ENCODE results near the gene NXT2. TPM values are rescaled to one million over a fixed set of nuclear protein-coding genes. Genes with fewer than 3 reads are reported as not detected.

Gene NXT2
- polyA plus RNA-seq, 3 donors, result 4.2 to 22.5 (median 18.5) TPM

GRCh38 chrX:109533005-109533404 lies 3.6 kb upstream of the NXT2 start:
- H3K4me2 ChIP-seq (replicated peaks; ENCODE audit: extremely low read depth, low read length, poor library complexity, severe bottlenecking), result peak overlapping the region; percentile 15
- H3K4me1 ChIP-seq (ENCODE audit: control insufficient read depth in 1 of 2, insufficient read depth in 2 of 2, low read length in 2 of 2), result peaks cover 14 to 22% of the 10 kb centered on the region in 2 donors
- H3K27ac ChIP-seq (ENCODE audit: low read depth in 1 of 2, low read length in 2 of 2), result peak overlapping the region in 1 of 2 donors; percentile 56
- H3K9me3 Mint-ChIP-seq, result peaks cover 0 to 3% (median 0%) of the 10 kb centered on the region in 7 donors
- H3K4me3 ChIP-seq (replicated peaks in 1 of 3; ENCODE audit: low read depth in 2 of 3, low read length in 3 of 3), result no peak overlapping the region
- H3K36me3 Mint-ChIP-seq, result no peaks in the 10 kb centered on the region
- H3K4me3 Mint-ChIP-seq, result no peak overlapping the region
- H3K9me3 ChIP-seq (replicated peaks in 1 of 2; ENCODE audit: control insufficient read depth in 1 of 2, insufficient read depth in 1 of 2, low read length in 2 of 2), result no peaks in the 10 kb centered on the region
- peak overlapping the region in 5 of 7 donors; percentile 11 to 70 (median 55) for H3K27ac Mint-ChIP-seq
- peaks cover 18% of the 10 kb centered on the region for H3K4me1 Mint-ChIP-seq
- no peaks in the 10 kb centered on the region for H3K36me3 ChIP-seq (replicated peaks in 1 of 2; ENCODE audit: control insufficient read depth in 1 of 2, insufficient read depth in 2 of 2, low read length in 2 of 2)
- no peak overlapping the region for H3K9ac ChIP-seq (ENCODE audit: insufficient read depth, low read length, poor library complexity, severe bottlenecking)
- intact Hi-C loops (cut with micrococcal nuclease), result no loop called here
- H3K79me2 ChIP-seq (ENCODE audit: insufficient read depth, low read length), result no peaks in the 10 kb centered on the region
- DNase-seq, result peak; percentile 16 to 47 (median 29)
- H2AFZ ChIP-seq (ENCODE audit: insufficient read depth, low read depth, low read length, poor library complexity, severe bottlenecking), result no peak overlapping the region
- no peaks in the 10 kb centered on the region for H4K20me1 ChIP-seq (ENCODE audit: insufficient read depth, low read length)
- TF ChIP-seq, protein P1, sequence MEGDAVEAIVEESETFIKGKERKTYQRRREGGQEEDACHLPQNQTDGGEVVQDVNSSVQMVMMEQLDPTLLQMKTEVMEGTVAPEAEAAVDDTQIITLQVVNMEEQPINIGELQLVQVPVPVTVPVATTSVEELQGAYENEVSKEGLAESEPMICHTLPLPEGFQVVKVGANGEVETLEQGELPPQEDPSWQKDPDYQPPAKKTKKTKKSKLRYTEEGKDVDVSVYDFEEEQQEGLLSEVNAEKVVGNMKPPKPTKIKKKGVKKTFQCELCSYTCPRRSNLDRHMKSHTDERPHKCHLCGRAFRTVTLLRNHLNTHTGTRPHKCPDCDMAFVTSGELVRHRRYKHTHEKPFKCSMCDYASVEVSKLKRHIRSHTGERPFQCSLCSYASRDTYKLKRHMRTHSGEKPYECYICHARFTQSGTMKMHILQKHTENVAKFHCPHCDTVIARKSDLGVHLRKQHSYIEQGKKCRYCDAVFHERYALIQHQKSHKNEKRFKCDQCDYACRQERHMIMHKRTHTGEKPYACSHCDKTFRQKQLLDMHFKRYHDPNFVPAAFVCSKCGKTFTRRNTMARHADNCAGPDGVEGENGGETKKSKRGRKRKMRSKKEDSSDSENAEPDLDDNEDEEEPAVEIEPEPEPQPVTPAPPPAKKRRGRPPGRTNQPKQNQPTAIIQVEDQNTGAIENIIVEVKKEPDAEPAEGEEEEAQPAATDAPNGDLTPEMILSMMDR (IDR thresholded peaks at IDR 0.05), result no peak
- no CpG with 5 or more reads among the region's 1 CpG for WGBS (ENCODE audit: insufficient coverage)
- H3K27me3 Mint-ChIP-seq (ENCODE audit: low read depth in 3 of 3), result peaks cover 2 to 7% (median 2%) of the 10 kb centered on the region in 3 donors
- H3K27me3 ChIP-seq (ENCODE audit: control insufficient read depth in 2 of 2, insufficient read depth in 2 of 2, low read length in 2 of 2), result no peaks in the 10 kb centered on the region

DNA sequence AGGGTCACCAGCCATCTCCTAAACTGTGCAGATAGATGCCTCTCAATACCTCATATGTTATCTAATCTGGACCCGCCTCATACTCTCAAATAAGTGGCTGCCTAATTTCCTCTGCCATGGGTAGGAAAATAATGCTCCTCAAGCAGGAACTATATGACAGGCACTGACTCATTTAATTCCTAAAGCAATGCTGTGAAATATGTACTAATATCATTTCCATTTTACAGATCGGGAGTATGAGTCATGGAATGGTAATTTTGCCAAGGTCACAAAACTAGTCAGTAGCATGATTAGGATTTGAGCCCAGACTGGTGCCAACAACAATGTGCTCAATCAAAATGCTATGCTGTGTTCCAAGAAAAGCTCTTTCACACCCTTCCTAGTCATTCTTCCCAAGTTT lies 3.0 kb upstream of the NXT2 start:
- H3K27ac ChIP-seq (ENCODE audit: low read depth in 1 of 2, low read length in 2 of 2), result peak overlapping the region in 1 of 2 donors; percentile 56
- Mint-ChIP-seq H3K36me3 (no peaks in the 10 kb centered on the region), H3K27me3 (ENCODE audit: low read depth in 3 of 3) (peaks cover 2 to 7% (median 2%) of the 10 kb centered on the region in 3 donors), H3K4me1 (peaks cover 18% of the 10 kb centered on the region), H3K27ac (peak overlapping the region in 4 of 7 donors; percentile 10 to 66 (median 53)), H3K9me3 (peaks cover 0 to 3% (median 0%) of the 10 kb centered on the region in 7 donors), H3K4me3 (no peak overlapping the region)
- H3K36me3 ChIP-seq (replicated peaks in 1 of 2; ENCODE audit: control insufficient read depth in 1 of 2, insufficient read depth in 2 of 2, low read length in 2 of 2), result no peaks in the 10 kb centered on the region
- H3K4me1 ChIP-seq (ENCODE audit: control insufficient read depth in 1 of 2, insufficient read depth in 2 of 2, low read length in 2 of 2), result peaks cover 16 to 23% of the 10 kb centered on the region in 2 donors
- H3K4me2 ChIP-seq (replicated peaks; ENCODE audit: extremely low read depth, low read length, poor library complexity, severe bottlenecking), result peak overlapping the region; percentile 15
- no peak overlapping the region for H2AFZ ChIP-seq (ENCODE audit: insufficient read depth, low read depth, low read length, poor library complexity, severe bottlenecking)
- H4K20me1 ChIP-seq (ENCODE audit: insufficient read depth, low read length), result no peaks in the 10 kb centered on the region
- no peaks in the 10 kb centered on the region for H3K27me3 ChIP-seq (ENCODE audit: control insufficient read depth in 2 of 2, insufficient read depth in 2 of 2, low read length in 2 of 2)
- TF ChIP-seq, protein P1 (IDR thresholded peaks at IDR 0.05), result no peak
- no peaks in the 10 kb centered on the region for H3K79me2 ChIP-seq (ENCODE audit: insufficient read depth, low read length)
- H3K9me3 ChIP-seq (replicated peaks in 1 of 2; ENCODE audit: control insufficient read depth in 1 of 2, insufficient read depth in 1 of 2, low read length in 2 of 2), result no peaks in the 10 kb centered on the region
- no peak overlapping the region for H3K9ac ChIP-seq (ENCODE audit: insufficient read depth, low read length, poor library complexity, severe bottlenecking)
- intact Hi-C loops (cut with micrococcal nuclease), result no loop called here
- H3K4me3 ChIP-seq (replicated peaks in 1 of 3; ENCODE audit: low read depth in 2 of 3, low read length in 3 of 3), result no peak overlapping the region
- WGBS (ENCODE audit: insufficient coverage), result no CpG with 5 or more reads among the region's 2 CpGs
- DNase-seq, result peak; percentile 7 to 69 (median 34)
